SW480 (cell line): ENCODE data around the gene LGALS4.
"Not testable (repeated sequence)": the region's sequence is repeated elsewhere in the genome, so short reads cannot be mapped to it uniquely, and the experiment has no call there.

Experiments
- DNase-seq: peaks from one replicate; pipeline ENCODE4 v3.0.0-alpha.2; 2016; ENCODE audit warnings: low spot score

The LGALS4 gene

DNA sequence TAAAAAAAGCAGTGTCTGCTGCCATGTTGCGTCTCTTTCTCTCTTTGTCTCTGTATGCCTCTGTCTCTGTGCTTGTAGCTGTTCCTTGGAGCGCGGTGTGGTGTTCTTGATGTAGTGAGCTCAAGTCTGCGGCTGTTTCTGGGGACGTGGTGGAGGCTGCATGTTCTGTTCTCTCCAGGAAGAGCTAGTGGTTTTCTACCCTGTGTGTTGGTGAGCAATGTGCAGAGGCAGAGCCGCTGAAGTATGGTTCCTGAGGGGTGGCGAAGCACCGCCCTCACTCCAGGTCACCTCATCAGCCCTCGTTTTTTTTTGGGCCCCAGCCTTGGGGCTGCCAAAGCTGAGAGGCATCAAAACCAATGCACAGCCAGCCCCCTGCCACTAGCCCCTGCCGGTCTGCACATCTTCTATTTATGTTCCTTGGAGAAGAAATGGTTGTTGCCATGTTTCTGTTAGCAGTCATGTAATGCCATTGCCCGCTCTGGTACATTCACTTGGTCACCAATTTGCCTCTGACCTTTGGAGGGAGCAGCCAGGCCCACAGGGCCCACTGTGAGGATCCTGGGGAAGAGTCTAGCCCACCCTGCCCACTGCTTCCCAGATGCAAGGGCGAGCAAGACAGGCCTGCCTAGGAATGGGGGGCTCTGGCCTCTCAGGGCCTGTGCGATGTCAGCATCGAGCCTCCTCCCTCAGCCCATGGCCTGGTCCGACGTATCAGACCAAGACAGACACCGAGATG, 29.9 kb upstream of the LGALS4 start:
- no peak for DNase-seq

DNA sequence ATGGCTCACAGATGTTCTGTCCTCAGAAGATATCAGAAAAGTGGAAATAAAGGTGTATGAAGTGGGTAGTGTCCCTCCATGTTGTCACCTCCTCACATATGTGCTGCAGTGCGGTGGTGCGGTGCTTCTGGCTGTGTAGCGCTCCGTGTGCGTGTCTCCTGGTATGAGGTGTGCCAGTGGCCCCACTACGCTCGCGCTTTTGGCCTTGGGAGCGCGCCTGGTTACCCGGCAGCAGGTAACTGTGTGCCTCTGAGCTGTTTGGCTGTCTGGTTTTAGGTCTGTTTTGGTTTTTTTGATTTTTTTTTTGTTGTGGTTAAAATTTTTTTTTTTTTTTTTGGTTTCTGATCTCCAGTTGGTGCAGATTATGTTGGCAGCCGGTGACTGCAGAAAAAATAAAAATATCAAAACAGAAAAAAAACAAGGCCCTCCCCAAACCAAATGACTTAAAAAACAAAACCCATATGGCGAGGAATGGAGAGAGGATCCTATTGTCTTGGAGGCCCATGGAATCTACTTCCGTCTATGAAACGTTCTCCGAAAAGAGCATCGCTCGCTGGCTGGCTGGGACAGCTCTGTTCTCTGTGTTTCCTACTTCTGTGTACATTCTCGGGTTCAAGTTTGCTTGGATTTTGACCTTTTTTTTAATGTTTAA, 29.2 kb upstream of the LGALS4 start:
- DNase-seq = no peak

DNA sequence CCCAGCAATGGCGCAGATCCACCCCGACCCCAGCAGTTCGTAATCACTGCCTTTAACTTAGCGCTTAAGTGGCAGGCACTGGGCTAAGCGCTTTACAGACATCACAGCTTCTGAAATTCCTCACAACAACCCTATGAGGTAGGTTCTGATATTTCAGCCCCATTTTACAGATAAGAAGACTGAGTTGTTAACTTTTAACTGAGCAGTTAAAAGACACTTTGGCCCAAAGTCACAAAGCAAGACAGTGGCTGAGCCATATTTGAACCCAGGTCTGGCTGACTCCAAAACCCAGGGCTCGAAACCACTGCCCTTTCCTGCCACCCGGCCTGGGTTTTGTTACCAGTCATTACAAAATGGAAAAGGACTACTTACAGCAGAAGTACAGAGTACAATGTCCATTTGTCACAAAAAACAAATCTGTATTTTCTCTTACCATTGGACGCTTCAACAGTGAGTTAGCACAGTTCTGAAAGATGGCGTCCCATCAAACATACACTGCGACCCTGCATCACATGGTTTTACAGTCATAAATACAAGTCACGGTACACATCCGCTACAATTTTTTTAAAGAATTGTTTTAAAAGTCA, 28.5 kb upstream of the LGALS4 start:
- no peak for DNase-seq

DNA sequence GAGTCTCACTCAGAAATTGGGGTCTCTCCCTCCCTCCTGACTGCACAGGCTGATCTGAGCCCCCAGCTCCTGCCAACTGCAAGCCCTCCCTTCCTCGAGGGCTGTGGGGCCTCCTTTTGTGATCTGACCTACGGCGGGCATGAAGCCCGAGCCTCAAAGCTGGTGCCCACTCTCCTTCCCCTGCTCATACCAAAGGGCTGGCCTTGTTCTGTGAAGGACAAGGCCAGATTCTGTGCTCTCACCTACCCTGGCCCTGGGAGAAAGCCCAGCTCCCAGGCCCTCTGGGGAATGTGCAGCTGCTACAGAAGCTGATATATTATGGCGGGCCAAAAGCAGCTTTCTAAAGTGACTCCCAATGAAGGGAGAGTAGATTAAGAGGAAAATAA, 27.8 kb upstream of the LGALS4 start:
- DNase-seq = no peak

DNA sequence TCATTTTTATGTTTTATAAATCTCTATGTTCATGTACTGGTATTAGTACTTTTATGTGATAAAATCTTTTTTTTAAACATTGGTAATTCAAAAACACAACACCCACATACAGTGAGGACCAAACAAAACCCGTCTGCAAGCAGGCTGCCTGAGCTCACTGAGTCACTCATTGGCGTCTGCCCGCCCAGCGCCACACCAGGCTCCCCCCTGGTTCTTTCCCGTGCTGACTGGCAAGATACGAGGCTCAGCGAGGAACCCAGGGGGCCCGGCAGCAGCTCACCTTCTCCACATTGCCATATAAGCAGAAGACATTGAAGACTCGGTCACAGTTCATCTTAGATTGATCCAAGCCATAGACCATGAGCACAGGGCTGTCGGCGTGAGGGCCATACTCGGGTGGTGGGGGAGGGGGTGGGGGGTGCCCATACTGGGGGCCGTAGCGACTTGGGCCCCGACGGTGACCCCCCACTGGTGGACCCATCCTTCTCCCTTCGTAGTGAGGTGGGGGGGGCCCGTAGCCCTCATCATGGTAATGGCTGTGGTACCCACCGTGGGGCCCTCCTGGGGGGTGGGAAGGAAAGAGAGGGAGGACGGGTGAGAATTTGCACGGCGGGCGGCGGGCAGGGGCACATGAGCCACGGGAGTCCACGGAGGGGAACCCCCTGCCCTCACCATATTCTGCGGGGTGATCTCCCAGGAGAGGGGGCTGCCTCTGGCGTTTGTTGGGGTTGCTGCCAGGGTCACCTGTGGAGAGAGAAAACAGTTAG, 27.3 kb upstream of the LGALS4 start:
- no peak for DNase-seq

DNA sequence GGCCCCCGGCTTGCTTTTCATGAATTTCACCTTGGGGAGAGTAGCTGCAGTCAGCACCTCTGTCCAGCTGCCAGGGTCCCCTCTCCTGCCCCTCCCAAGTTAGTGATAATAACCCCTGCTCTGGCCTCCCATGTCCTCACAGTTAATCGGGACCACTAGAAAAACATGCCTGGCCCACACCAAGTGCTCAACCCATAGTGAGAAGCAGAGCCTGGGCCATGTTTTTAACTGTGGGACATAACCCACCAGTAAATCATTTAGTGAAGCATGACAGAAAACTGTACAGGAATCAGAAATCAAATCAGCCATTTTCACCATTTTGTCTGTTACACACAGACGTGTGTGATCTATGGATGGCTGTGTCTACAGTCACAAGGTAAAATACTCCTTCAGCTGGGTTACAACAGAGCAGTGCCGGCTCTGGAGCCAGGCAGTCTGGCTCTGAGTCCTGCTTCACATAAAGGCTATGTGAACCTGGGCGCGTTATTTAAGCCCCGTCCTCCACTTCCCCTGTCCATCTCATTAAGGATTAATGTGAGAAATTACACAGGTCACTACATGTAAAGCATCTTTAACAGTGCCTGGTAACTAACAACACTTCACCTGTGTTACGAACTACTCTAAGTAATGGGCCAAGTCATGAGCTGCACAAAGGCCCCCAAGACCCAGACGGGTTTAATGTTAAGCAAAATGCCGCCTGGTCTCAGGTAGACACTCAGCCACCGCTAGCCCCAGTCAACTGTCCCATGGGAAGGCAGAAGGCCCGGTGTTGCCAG, 26.4 kb upstream of the LGALS4 start:
- no peak for DNase-seq

DNA sequence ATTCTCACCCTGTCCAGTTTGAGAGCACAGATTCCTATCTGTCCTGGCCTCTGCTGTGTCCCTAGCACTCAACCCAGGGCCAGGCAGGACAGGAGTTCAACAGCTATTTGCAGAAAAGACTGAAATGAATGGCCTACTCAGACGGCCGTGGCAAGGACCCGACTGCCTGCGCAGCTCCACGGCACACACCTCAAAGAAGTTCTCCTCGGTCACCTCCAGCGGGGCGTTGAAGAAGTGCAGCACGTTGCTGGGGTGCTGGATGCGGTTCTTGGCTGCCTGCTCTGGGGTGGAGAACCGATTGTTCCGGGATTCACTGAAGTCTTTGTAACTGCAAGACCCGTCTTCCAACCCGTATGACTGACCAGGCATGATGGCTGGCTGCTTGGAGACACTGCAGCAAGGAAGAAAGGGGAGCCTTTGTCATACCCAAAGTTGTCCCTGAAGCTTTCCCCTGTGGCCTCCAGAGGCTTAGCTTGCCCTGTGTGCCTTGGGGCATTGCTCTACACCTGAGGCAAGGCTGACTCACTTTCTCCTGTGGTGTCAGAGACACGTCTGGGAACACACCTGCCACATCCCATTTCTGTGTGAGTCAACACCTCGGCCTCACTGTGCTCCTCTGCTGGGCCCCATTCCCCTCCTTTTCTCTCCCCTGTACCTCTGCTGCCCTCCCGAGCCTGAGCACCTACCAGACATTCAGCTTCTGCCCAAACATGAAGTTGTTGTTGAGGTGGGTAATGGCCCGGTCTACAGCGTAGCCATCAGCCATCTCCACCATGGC, 25.7 kb upstream of the LGALS4 start:
- peak; percentile 32 for DNase-seq

DNA sequence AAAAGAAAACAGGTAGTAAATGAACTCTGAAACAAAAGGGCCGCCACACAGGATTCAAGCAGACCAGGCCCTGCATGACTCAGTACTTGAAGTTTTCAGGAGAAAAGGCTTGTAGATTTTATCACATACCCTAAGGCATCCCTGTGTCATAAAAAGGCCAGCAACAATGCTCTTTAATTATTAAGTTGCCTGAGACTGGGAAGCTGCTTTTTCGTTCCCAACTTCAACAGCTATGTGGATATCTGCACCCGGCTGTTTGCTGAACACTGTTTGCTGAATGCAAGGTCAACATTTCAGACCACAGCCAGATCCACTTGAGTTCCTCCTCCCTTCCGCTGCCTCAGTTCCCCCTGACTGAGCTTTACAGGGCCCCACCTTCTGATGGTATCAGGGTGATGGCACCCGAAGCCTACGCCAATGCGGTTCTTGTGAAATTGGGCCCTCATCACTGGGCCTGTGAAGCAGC, 24.9 kb upstream of the LGALS4 start:
- DNase-seq = no peak

DNA sequence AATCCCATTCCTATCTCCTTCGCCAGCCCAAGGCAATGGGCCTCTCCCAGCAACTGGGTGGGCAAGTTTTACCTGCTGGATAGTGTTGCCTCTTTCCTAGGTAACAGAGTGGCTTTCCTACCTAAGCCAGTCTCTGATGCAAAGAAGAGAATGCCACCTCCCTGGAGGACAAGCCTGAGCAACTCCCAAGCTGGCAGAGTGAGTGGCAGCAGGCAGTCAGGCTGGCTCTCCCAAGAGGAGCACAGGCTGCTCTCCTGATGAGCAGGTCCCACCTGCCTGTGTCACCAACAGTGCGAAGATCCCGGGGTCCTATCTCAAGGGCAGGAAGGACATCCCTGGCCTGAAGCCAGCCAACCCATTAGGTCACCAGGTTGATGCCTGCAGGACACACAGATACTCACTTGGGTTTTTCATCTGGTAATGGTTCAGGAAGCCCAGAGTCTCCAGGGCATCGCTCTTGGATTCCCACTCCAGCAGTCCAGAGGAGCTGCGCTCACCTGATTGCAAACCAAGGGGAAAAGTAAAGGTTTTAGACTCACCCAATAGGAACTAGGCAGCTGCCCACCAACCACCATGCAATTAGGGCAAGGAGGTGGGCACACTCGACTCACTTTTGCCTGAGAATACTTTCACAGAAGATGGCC, 24.4 kb upstream of the LGALS4 start:
- DNase-seq = no peak

DNA sequence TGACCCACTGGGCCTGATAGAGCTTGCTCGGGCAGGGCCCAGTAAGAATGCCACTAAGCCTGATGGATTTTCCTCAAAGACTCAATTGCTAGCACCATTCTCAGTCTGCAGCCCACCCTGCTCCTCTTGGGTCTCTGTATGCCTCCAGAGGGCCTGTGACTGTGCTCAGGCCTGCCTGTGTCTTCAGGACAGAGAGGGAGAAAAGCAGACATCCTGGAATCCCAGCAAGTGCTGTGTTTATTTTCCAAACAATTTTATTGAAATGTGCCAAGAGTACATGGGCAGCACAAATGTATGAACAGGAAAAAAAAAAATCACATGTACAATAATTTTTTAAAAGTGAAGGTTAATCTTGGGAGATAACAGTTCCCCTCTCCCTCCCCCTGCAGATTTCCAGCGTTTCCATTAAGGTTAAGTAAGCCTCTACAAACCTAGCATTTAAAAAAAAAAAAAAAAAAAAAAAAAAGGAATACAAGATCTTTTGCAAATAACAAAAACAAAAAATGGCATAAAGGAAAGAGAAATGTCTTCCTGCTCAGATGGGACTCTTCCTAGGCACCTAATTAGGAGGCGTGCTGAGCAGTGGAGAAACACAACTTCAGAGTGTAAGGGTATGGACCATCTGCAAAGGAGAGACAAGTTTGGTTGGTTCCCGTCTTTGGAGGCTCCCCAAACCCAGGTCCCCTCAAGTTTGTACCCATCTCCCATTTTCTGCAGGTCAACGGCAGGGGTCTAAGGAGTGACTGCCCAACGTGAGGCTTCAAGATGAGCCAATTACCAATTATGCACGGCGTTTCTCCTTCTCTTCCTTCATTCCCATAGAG, 23.6 kb upstream of the LGALS4 start:
- no peak for DNase-seq

DNA sequence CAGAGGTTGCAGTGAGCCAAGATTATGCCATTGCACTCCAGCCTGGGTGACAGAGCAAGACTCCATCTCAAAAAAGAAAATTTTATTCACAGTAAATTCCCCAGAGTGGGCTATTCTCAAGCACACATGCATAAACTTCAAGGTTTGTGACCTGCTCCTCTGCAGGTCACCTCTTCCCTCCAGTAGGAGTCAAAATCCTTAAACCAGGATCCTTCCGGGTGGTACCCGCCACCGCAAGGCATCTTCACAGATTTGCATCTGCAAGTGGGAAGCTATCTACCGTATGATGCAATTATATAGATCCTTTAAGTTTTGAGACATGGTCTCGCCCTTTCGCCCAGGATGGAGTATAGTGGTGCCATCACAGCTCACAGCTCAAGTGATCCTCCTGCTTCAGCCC, 21.8 kb upstream of the LGALS4 start:
- no peak for DNase-seq

DNA sequence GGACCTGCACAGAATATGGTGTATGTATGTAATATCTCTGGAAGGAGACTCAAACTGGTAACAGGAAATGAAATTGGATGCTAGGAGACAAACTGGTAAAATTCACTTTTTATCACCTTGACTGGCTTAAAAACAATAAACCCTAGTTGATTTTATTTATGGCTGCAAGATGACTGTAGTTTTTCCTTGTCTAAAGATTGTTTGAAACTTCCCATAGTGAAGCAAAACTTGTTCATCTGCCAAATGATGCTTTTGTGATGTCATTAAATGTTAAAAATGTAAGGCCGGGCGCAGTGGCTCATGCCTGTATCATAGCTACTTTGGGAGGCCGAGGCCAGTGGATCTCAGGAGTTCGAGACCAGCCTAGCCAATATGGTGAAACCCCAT, 21.4 kb upstream of the LGALS4 start:
- DNase-seq = no peak

DNA sequence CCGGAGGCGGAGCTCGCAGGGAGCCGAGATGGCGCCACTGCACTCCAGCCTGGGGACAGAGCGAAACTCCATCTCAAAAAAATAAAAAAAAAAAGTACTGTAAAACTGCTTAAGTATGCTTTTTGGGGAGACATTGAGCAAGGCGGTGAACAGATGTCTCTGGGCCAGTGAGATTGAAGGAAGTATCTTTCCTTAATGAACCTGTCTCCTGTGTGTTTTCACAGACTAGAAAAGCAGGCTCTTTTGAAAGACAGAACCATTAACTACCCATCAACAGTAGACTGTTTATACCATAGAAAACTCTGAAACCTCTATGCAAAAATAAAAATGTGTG, 20.3 kb upstream of the LGALS4 start:
- no peak for DNase-seq

DNA sequence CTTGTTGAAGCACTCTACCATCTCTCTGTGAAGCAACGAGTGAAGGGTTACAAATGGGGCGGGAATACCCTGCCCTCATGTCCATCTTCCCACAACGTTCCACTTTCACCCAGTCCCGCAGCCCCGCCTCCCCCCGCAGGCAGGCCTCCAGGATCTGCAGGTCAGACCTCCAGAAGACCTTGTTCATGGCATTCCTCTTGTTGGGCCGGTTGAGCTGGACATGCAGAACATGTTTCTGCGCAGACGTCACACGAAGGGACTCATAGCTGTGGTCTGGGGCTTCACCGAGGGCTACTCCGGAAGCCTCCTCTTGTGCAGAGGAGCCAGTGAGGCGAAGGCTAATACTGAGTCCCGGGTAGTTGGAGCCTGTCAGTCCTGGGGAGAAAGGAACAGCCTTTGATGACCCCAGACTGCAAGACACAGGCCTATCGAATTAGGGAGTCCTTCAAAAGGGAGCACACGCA, 18.4 kb upstream of the LGALS4 start:
- peak; percentile 87 for DNase-seq

DNA sequence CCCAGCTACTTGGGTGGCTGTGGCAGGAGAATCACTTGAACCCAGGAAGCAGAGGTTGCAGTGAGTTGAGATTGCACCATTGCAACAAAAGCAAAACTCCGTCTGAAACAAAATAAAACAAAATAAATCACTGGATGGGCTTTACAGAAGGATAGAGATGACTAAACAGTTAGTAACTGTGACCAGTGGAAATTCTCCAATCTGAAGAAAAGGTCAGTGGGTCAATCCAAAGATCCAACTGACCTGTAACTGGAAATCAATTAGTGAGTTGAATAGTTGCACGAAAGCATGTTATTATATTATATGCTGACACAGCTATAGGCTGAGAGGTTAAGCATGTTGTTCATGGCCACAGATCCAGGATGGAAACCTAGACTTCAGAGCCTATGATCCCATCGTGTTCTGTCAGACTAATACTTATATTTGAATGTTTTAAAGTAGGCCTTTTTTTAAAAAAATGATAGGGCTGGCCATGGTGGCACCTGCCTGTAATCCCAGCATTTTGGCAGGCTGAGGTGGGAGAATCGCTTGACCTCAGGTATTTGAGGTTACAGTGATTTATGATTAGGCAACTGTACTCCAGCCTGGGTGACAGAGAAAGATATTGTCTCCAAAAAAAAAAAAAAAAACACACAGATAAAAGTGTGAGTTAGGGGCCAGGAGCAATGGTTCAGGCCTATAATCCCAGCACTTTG, 17.4 kb upstream of the LGALS4 start:
- no peak for DNase-seq

DNA sequence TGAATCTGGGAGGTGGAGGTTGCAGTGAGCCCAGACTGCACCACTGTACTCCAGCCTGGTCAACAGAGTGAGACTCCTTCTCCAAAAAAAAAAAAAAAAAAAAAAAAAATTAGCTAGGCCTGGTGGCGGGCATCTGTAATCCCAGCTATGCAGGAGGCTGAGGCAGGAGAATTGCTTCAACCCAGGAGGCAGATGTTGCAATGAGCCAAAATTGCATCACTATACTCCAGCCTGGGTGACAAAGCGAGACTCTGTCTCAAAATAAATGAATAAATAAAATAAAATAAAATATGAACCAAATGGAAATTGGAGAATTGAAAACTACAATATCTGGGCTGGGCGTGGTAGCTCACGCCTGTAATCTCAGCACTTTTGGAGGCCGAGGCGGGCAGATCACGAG, 16.5 kb upstream of the LGALS4 start:
- DNase-seq = not testable (repeated sequence)

DNA sequence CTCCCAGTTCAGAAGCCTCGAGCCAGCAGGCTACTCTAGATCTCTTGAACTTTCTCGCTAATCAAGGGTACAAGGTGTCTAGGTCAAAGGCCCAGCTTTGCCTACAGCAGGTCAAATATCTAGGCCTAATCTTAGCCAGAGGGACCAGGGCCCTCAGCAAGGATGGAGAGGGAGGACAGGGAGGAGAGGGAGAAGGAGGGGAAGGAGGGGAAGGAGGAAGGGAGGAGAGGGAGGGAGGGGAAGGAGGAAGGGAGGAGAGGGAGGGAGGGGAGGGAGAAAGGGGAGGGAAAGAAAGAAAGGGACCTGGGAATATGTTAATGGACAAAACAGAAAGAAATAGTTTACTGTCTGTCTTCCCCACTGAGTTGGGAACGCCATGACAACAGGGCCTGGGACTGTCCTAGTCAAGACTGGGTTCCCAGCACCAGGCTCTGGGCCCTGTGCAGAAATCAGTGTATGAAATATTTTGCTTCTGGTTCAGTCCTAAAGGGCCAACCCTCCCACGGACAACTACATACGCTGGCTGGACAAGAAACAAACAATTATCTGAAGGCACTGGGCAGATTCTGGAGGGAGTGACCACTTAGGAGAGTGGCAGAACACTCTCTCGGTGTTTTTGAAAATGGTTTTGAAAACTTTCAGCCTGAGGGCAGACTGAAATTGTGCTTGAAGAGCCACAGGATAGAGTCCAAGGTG, 14.3 kb upstream of the LGALS4 start:
- DNase-seq = no peak

DNA sequence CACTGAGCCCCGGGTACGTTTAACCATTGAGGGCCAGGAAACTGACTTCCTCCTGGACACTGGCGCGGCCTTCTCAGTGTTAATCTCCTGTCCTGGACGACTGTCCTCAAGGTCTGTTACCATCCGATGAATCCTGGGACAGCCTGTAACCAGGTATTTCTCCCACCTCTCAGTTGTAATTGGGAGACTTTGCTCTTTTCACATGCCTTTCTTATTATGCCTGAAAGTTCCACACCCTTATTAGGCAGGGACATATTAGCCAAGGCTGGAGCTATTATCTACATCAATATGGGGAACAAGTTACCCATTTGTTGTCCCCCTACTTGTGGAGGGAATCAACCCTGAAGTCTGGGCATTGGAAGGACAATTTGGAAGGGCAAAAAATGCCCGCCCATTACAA, 13.2 kb upstream of the LGALS4 start:
- DNase-seq = not testable (repeated sequence)
